ENCODE results near the gene FEZ2.

The FEZ2 gene

DNA sequence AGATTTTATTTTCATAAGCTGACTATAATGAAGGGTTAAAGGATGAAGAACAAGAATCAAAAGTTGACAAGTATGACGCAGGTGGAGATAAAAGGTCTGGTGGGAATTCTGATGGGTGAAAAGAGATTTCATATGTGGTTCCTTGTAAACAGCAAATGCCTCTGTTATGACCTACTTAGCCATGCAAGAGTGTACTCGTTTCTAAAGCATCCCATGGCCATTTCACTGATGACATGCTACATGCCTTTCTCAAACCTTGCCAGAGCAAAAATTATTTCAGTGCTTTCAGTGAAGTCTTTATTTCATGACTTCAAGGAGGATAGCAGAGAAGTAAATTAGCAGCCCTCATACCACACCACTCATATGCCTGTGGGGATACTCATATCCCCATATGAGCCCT, 71.7 kb downstream of the FEZ2 start:
- FAIRE-seq = peak; percentile 11

DNA sequence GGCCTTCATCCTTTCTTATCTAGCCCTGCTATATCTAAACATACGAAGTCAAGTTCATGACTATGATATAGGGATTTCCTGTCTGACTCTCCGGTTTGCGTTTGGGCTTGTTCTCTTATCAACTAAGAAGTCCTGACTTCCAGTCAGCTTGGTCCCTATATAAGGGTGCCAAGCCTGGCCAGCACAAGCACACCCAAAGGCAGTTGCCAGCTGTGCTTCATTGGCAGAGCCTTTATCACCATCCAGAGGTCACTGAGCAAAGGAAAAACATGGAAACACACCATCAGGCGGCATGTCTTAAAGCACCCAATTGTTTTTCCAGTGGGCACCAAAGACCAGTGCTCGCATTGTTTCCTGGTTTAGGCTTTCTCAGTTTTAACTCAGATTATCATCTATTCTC, 72.7 kb downstream of the FEZ2 start:
- no peak for FAIRE-seq

DNA sequence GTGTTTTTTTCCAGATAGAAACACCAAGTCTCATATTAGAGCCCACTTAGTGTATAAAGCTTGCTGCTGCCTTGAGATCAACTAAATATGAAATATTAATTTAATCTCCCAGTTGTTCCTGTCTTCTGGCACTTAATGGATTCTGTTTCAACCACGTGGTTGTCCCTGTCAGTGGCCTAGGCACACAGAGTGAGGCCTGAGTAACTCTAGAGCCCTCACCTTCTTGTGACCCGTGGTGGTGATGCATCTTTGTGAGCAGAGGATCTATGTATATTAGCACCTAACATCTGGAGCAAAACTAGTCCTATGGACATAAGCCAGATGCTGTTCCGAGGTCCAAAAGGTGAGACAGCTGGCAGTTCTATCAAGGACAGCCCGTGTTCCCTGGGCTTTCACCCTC, 74.8 kb downstream of the FEZ2 start:
- FAIRE-seq = no peak

DNA sequence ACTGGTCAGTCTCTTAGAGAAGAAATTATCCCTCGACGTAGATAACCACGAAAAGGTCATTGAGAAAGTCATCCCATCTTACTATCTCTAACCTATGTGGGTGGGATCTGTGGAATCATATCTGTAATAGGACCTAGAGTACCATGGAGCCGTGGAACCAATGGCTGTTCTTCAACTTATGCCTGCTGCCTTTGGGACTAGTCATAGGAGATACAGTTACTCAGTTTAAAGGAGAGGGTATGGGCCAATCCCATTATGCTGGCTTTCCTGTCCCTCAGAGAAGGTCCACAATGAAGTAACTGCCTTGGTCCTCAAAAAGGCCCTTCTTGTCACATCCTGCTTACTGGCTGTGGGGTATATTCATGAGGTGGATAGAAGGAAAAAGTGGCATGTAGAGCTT, 77.5 kb downstream of the FEZ2 start:
- no peak for FAIRE-seq

DNA sequence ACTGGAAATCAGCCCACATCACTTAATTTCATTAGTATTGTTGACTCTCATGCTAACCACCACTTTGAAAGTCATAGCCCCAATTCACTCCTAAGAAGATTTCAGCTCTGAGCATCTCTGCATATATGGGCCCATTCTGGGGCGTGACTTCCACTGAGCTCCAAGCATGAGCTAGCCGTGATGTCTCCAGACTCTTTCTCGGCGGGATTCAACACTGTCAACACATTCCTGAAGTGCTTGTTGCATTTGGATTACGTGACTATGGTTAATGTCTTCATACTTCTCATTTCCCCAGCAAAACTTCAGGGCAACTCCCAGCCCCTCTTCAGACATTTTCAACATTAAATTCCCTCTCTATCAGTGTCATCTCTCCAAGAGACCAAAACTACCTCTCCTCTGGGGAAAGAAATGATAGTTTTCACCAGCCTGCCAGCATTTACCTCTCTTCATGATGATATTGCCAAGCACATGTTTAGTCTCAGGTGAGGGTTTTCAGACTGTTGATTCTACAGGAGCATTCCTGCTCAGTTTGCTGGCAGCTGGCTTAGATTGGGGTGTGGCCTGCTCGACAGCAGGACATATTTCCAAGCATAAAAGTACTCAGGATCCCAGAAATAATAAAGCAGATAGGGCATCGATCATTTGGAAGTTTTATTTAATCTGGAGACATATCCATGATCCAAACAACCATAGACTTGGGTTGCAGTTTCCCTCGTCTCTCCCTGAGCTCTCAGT, 81.7 kb downstream of the FEZ2 start:
- FAIRE-seq = no peak

DNA sequence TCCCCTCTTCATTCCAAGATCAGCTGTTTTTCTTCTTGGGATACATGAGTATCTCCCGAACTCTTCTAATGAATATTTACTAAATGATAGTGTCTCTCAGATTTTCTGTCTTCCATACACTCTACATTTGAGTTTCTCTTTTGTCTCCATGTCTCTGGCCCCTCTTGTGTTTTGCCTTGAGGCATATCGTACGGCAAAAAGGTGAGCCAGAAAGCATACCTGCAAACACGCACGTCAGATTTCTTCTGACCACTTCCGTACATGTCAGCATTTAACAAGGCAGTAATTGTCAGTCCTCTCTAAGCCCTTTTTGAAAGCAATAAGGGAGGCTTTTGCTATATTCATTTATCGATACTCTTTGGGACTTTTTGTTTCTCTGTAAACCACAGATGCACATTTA, 82.4 kb downstream of the FEZ2 start:
- no peak for FAIRE-seq

DNA sequence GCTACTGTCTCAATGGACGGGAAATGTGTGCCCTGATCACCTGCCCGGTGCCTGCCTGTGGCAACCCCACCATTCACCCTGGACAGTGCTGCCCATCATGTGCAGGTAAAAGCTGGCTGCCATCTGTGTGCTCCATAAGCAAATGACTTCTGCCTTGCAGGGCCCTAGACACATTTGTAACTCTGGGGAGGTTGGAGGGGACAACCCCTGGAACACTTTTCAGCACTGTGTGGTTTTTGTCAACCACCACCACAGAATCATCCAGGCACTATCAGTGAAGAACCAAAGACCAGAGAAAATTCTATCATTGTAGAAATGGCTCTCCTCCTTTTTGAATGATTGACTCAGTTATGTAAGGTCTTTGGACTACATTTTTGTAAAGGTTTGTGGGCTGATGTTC, 84.3 kb downstream of the FEZ2 start:
- FAIRE-seq = no peak

DNA sequence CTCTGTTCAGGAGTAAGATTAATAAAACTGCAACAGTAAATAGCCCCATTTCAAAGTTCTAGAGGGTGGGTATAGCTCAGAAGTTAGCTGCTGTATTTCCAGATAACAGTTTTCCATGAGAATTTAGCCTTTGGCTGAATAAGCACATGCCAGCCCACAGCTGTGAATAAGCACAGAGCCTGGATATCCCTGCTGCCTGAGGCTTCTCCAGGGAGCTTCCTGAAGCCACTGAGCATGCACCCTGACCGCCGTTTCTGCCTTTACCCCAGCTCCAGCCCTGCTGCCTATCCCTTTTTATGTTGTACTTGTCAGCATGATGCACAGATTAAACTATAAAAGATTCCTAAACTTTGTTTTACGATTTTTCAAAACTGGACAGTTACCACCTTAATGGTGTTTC, 85.3 kb downstream of the FEZ2 start:
- FAIRE-seq = no peak

DNA sequence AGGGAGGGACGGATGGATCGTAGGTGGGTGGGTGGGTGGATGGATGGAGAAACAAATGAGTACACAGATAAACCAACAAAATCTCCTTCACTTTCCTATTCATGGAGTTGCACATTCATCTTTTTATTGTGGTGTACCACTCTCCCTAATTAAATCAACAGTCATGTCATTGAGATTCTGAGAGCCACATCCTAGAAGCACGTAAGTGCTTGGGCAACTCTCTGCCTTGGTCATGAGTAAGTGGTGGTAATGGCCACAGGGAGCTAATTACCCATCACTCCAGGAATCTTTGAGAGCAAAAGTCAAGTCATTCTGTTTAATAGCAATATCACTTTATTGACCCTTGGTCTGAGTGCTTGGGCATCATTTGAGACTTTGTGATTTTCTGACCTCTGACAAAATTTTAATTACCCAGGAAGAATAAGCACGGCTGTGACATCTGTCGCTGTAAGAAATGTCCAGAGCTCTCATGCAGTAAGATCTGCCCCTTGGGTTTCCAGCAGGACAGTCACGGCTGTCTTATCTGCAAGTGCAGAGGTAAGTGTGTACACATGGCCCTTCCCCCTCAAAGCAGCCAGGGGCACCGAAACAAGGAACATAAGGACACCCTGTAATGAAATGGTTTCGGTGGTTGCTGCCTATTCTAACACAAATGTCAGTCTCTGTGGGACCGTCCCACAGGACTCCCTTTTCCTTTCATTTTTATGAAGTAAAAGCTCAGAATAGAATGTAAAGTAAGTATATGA, 85.9 kb downstream of the FEZ2 start:
- no peak for FAIRE-seq

DNA sequence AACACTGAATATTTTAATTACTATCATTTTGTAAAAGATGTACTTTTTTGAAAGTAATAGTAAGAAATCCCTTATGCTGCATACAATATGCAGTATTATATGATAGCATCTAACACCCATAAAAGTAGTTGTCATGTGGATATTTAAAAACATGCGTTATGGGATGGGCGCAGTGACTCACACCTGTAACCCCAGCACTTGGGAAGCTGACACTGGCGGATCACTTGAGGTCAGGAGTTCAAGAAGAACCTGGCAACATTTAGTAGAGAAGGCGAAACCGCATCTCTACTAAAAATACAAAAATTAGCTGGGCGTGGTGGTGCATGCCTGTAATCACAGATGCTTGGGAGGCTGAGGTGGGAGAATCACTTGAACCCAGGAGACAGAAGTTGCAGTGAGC, 88.9 kb downstream of the FEZ2 start:
- FAIRE-seq = no peak

DNA sequence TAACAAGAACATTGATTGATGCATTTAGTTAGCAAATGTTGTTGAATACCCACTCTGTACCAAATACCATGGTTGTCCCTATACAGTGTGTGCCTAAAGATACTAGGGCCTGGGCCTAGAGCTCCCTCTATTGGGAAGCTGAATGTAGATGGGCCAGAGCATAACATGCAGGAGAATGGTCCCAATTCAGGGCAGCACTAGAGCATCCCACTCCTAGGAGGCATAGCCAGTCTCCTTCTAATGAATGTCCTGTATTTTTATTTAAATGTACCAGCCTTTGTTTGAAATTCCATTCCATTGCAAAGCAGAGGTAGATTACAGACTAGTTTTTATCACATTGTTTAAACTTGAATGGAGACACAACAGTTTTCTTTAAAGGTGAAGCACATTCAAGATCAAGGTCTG, 90.6 kb downstream of the FEZ2 start:
- FAIRE-seq = peak; percentile 93
